Measurements from ENCODE around the gene PFDN1.

- TF ChIP-seq POLR2A (IDR thresholded peaks at IDR 0.05) = no peak
- no peak for TF ChIP-seq CTCF (IDR thresholded peaks at IDR 0.05)
These were observed 1.8 kb downstream of the PFDN1 start for GRCh38 chr5:140301136-140301535.

Data from testis (tissue), 2 donors.